Body of pancreas (tissue), 4 donors: ENCODE data around the gene DNAJB5.

Experiments
- POLR2A ChIP-seq, 3 donors: fragments of 450-650 bp; IDR thresholded peaks; one replicate each; pipeline ENCODE4 v1.6.1; 2016; ENCODE audit warnings: antibody characterized with exemption in 3 of 3, mild to moderate bottlenecking in 2 of 3
- TF ChIP-seq, protein P1 (sequence below), 7 experiments: fragments of 450-650 bp in 4 of 7; fragments of 200-600 bp in 3 of 7; sonication (generic) in 3 of 7; IDR thresholded peaks; one replicate each; pipeline ENCODE4 v1.5.1; 2016 to 2019; ENCODE audit warnings: antibody characterized with exemption in 7 of 7

DNA sequence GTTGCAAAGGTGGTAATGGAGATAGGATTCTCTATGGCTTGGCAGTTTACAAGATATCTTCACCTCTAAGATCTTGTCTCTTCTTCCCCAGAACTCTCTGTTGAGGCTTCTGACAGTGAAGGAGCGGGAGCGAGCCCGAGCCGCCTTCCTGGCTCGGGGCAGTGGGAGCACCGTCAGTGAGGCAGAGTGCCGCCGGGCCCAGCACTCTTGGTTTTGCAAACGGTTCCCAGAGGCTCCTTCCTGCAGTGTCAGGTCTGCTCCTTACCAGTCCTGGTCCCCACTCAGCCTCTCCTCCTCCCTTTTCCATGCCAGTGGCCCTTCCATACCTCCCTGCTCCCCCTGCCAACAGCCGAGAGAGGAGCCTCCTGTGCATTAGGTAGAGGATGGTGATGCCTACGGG is 12.6 kb upstream of the DNAJB5 start:
- TF ChIP-seq, protein P1, sequence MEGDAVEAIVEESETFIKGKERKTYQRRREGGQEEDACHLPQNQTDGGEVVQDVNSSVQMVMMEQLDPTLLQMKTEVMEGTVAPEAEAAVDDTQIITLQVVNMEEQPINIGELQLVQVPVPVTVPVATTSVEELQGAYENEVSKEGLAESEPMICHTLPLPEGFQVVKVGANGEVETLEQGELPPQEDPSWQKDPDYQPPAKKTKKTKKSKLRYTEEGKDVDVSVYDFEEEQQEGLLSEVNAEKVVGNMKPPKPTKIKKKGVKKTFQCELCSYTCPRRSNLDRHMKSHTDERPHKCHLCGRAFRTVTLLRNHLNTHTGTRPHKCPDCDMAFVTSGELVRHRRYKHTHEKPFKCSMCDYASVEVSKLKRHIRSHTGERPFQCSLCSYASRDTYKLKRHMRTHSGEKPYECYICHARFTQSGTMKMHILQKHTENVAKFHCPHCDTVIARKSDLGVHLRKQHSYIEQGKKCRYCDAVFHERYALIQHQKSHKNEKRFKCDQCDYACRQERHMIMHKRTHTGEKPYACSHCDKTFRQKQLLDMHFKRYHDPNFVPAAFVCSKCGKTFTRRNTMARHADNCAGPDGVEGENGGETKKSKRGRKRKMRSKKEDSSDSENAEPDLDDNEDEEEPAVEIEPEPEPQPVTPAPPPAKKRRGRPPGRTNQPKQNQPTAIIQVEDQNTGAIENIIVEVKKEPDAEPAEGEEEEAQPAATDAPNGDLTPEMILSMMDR (IDR thresholded peaks at IDR 0.05) = no peak
- no peak for TF ChIP-seq POLR2A (IDR thresholded peaks at IDR 0.05)
